Caco-2 (cell line): ENCODE measurements around the gene DCLRE1C. TPM values are rescaled to one million over a fixed set of nuclear protein-coding genes. Genes with fewer than 3 reads are reported as not detected.

Experiments used
- BruUV-seq: library from RNA; stranded (reverse); fragments of 400-500 nt; replicated peaks from 2 replicates; lab custom pipeline; 2021; lab: Mats Ljungman, UMichigan
- CTCF ChIA-PET: fragments of 300-600 bp; sonication (Branson Sonifier 250); formaldehyde crosslinking; loops from one replicate; lab custom pipeline; 2022; ENCODE audit warnings: antibody characterized with exemption; lab: Charles Lee
- POLR2A ChIA-PET: fragments of 300-600 bp; sonication (Branson Sonifier 250); formaldehyde crosslinking; loops from one replicate; lab custom pipeline; 2022; ENCODE audit warnings: antibody characterized with exemption; lab: Charles Lee
- DNase-seq, 2 experiments: peaks; one replicate each; pipeline versions ENCODE4 v3.0.0 to v3.0.0-alpha.2; 2020 to 2022
- H3K27me3 ChIP-seq: replicated peaks from 2 replicates; pipeline ENCODE4 v1.6.0; 2011; ENCODE audit warnings: low read length; ENCODE audit not compliant: control insufficient read depth, insufficient read depth
- H3K36me3 ChIP-seq: 2 replicates; pipeline ENCODE4 v1.5.1; 2011; ENCODE audit warnings: low read length; ENCODE audit not compliant: control insufficient read depth, insufficient read depth
- H3K4me1 ChIP-seq: fragments of 250-450 bp; sonication (Bioruptor Pico); 2 replicates; pipeline ENCODE4 v1.5.1; 2020; ENCODE audit warnings: mild to moderate bottlenecking
- H3K4me3 ChIP-seq: 2 replicates; pipeline ENCODE4 v1.5.1; 2011; ENCODE audit warnings: low read depth, mild to moderate bottlenecking, control low read depth, low read length
- H3K9me3 ChIP-seq: fragments of 250-450 bp; sonication (Bioruptor Pico); 2 replicates; pipeline ENCODE4 v1.5.1; 2020; ENCODE audit warnings: mild to moderate bottlenecking, moderate library complexity
- H3K27ac Mint-ChIP-seq: one replicate; pipeline ENCODE4 v1.8.0; 2022; ENCODE audit warnings: mixed read lengths; ENCODE audit not compliant: unreplicated experiment
- H3K27me3 Mint-ChIP-seq: one replicate; pipeline ENCODE4 v1.8.0; 2022; ENCODE audit warnings: mixed read lengths; ENCODE audit not compliant: insufficient read depth, unreplicated experiment
- H3K36me3 Mint-ChIP-seq: one replicate; pipeline ENCODE4 v1.8.0; 2022; ENCODE audit warnings: mild to moderate bottlenecking, mixed read lengths; ENCODE audit not compliant: insufficient read depth, unreplicated experiment
- H3K4me1 Mint-ChIP-seq: one replicate; pipeline ENCODE4 v1.8.0; 2022; ENCODE audit warnings: low read depth, mixed read lengths; ENCODE audit not compliant: unreplicated experiment
- H3K4me3 Mint-ChIP-seq: one replicate; pipeline ENCODE4 v1.8.0; 2022; ENCODE audit warnings: mild to moderate bottlenecking, moderate library complexity, mixed read lengths; ENCODE audit not compliant: unreplicated experiment
- H3K9me3 Mint-ChIP-seq: one replicate; pipeline ENCODE4 v1.8.0; 2022; ENCODE audit warnings: mixed read lengths; ENCODE audit not compliant: unreplicated experiment
- intact Hi-C: fragments of 100-400 bp; cut with micrococcal nuclease; formaldehyde crosslinking; loops from one replicate; pipeline ENCODE4 v1.10.0; 2022; ENCODE audit not compliant: unreplicated experiment
- total RNA-seq: library from RNA; stranded (reverse); gene quantifications from 2 replicates; pipeline ENCODE4 v1.2.3, GENCODE V29; 2022
- TF ChIP-seq, protein P1 (sequence below), 2 experiments: fragments of 200-600 bp in 1 of 2; IDR thresholded peaks; 1 replicate in 1 of 2; 2 replicates in 1 of 2; pipeline versions ENCODE4 v1.5.1 to v1.8.0; 2011 to 2022; ENCODE audit warnings: antibody characterized with exemption in 1 of 2, control low read depth in 1 of 2, inconsistent platforms in 1 of 2, low read depth in 1 of 2, low read length in 1 of 2, mild to moderate bottlenecking in 1 of 2, moderate library complexity in 1 of 2; ENCODE audit not compliant: insufficient read depth in 1 of 2, severe bottlenecking in 1 of 2, unreplicated experiment in 1 of 2

Gene DCLRE1C
- total RNA-seq, 1 experiment from 2014 or later = 23.7 TPM

DNA sequence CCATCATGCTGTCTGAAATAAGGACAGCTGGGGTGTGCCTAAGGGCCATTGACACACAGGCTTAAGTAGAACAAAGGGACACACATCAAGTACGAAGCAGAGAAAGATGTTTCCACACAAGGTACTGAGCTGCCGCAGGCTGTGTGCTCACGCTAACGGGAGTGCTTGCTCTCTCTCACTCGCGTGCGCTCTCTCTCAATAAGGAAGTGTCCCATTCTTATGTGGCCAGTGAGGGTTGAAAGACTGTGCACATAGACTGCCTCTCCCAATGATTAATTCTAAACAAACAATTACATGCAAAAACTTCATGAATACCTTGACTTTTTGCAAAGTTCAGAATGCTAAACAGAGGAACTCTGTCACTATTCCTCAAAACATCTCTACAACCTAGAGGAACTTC, 29.9 kb downstream of the DCLRE1C start:
- H3K36me3 Mint-ChIP-seq = peaks cover 93% of the 10 kb centered on the region

GRCh38 chr10:14918964-14919363, 34.9 kb downstream of the DCLRE1C start:
- TF ChIP-seq, protein P1, sequence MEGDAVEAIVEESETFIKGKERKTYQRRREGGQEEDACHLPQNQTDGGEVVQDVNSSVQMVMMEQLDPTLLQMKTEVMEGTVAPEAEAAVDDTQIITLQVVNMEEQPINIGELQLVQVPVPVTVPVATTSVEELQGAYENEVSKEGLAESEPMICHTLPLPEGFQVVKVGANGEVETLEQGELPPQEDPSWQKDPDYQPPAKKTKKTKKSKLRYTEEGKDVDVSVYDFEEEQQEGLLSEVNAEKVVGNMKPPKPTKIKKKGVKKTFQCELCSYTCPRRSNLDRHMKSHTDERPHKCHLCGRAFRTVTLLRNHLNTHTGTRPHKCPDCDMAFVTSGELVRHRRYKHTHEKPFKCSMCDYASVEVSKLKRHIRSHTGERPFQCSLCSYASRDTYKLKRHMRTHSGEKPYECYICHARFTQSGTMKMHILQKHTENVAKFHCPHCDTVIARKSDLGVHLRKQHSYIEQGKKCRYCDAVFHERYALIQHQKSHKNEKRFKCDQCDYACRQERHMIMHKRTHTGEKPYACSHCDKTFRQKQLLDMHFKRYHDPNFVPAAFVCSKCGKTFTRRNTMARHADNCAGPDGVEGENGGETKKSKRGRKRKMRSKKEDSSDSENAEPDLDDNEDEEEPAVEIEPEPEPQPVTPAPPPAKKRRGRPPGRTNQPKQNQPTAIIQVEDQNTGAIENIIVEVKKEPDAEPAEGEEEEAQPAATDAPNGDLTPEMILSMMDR (IDR thresholded peaks at IDR 0.05; ENCODE audit: insufficient read depth in 1 of 2, low read depth in 1 of 2, low read length in 1 of 2, severe bottlenecking in 1 of 2, unreplicated experiment in 1 of 2) = no peak
- Histone ChIP-seq H3K4me1 (no peaks in the 10 kb centered on the region), H3K36me3 (peaks cover 14% of the 10 kb centered on the region), H3K27me3 (no peaks in the 10 kb centered on the region), H3K4me3 (no peak overlapping the region), H3K9me3 (peaks cover 22% of the 10 kb centered on the region)
- H3K9me3 Mint-ChIP-seq = peaks cover 37% of the 10 kb centered on the region
- POLR2A ChIA-PET = no interaction called here
- no peak for DNase-seq
- no peaks in the 10 kb centered on the region for H3K4me1 Mint-ChIP-seq
- BruUV-seq = no TSS peak
- H3K4me3 Mint-ChIP-seq = no peak overlapping the region
- H3K27ac Mint-ChIP-seq = no peak overlapping the region
- intact Hi-C loops = no loop called here
- H3K36me3 Mint-ChIP-seq = peaks cover 97% of the 10 kb centered on the region
- H3K27me3 Mint-ChIP-seq = no peaks in the 10 kb centered on the region
- CTCF ChIA-PET = no interaction called here

More for the DNA sequence above, 29.9 kb downstream of the DCLRE1C start:
- Mint-ChIP-seq H3K4me1 (peaks cover 14% of the 10 kb centered on the region), H3K27ac (no peak overlapping the region), H3K27me3 (no peaks in the 10 kb centered on the region), H3K4me3 (no peak overlapping the region), H3K9me3 (no peaks in the 10 kb centered on the region)
- POLR2A ChIA-PET = no interaction called here
- no TSS peak for BruUV-seq
- TF ChIP-seq, protein P1 (IDR thresholded peaks at IDR 0.05; ENCODE audit: insufficient read depth in 1 of 2, low read depth in 1 of 2, low read length in 1 of 2, severe bottlenecking in 1 of 2, unreplicated experiment in 1 of 2) = no peak
- peaks cover 8% of the 10 kb centered on the region; the same call in 1 of the 2 replicates for H3K4me1 ChIP-seq
- no peaks in the 10 kb centered on the region for H3K27me3 ChIP-seq
- peaks cover 12% of the 10 kb centered on the region for H3K36me3 ChIP-seq
- CTCF ChIA-PET = no interaction called here
- H3K9me3 ChIP-seq = no peaks in the 10 kb centered on the region
- intact Hi-C loops = no loop called here
- no peak for DNase-seq
- H3K4me3 ChIP-seq = no peak overlapping the region

GRCh38 chr10:14917827-14918226, 36.1 kb downstream of the DCLRE1C start:
- CTCF ChIA-PET = no interaction called here
- peaks cover 100% of the 10 kb centered on the region for H3K36me3 Mint-ChIP-seq
- BruUV-seq = no TSS peak
- no peaks in the 10 kb centered on the region for H3K4me1 ChIP-seq
- no peak overlapping the region for H3K27ac Mint-ChIP-seq
- POLR2A ChIA-PET = no interaction called here
- H3K36me3 ChIP-seq = peaks cover 13% of the 10 kb centered on the region
- H3K4me3 Mint-ChIP-seq = no peak overlapping the region
- TF ChIP-seq, protein P1 (IDR thresholded peaks at IDR 0.05; ENCODE audit: insufficient read depth in 1 of 2, low read depth in 1 of 2, low read length in 1 of 2, severe bottlenecking in 1 of 2, unreplicated experiment in 1 of 2) = no peak
- DNase-seq = no peak
- intact Hi-C loops = no loop called here
- peaks cover 44% of the 10 kb centered on the region for H3K9me3 Mint-ChIP-seq
- no peaks in the 10 kb centered on the region for H3K27me3 ChIP-seq
- no peaks in the 10 kb centered on the region for H3K4me1 Mint-ChIP-seq
- H3K27me3 Mint-ChIP-seq = no peaks in the 10 kb centered on the region
- peaks cover 22% of the 10 kb centered on the region for H3K9me3 ChIP-seq
- H3K4me3 ChIP-seq = no peak overlapping the region
